ENCODE results near the gene PICALM.

The PICALM gene

DNA sequence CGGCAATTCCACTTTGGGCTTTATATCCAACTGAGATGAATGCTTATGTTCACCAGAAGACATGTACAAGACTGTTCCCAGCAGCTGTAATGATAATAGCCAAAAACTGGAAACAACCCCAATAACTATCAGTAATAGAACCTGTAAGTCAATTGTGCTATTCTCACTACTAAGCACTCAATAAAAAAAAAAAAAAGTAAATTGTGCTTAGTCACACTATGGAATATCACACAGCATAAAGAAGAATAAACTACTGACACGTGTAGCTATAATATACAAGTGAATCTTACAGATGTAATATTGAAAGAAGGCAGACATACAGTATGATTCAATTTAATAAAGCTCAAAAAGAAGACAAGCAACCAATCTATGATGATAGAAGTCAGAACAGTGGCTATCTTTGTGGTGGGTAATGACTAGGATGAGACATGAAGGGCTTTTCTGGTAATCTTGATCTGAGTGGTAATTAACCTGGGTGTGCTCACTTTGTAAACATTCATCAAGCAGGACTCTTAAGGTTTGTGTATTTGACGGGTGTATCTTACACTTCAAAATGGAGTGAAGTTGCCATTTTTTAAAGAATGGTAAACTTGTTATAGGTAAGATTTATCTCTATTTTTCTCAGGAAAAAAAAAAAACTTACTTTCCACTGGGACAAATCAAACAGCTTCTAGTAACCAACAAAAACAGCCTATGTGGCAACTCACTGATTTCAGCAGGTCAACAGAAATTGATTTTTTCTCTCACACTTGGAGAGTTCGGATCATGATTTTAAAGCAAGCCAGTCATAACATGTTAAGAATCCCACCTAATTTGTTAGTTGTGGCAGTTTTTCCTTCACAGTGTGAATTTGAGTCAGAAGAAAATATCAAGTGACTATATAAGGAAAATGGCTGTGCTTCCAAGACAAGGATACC is 129.5 kb downstream of the PICALM start:
- no peaks in the 10 kb centered on the region for H3K9me3 ChIP-seq (ENCODE audit: insufficient read depth, low read depth, low read length)
- no peaks in the 10 kb centered on the region for H3K9me2 ChIP-seq (replicated peaks; ENCODE audit: low read depth, low read length)
- H3K4me3 ChIP-seq (ENCODE audit: low read length, poor library complexity, severe bottlenecking), result no peak overlapping the region
- H3F3A ChIP-seq (ENCODE audit: low read depth), result no peaks in the 10 kb centered on the region
- H4K20me1 ChIP-seq (ENCODE audit: insufficient read depth, low read length, poor library complexity, severe bottlenecking), result no peaks in the 10 kb centered on the region
- H2AFZ ChIP-seq (ENCODE audit: low read length), result no peak overlapping the region
- no peaks in the 10 kb centered on the region for H3K27me3 ChIP-seq (ENCODE audit: insufficient read depth, low read length, poor library complexity, severe bottlenecking)
- H3K4me2 ChIP-seq (ENCODE audit: low read depth, low read length, poor library complexity, severe bottlenecking), result no peak overlapping the region
- TF ChIP-seq, protein P1, sequence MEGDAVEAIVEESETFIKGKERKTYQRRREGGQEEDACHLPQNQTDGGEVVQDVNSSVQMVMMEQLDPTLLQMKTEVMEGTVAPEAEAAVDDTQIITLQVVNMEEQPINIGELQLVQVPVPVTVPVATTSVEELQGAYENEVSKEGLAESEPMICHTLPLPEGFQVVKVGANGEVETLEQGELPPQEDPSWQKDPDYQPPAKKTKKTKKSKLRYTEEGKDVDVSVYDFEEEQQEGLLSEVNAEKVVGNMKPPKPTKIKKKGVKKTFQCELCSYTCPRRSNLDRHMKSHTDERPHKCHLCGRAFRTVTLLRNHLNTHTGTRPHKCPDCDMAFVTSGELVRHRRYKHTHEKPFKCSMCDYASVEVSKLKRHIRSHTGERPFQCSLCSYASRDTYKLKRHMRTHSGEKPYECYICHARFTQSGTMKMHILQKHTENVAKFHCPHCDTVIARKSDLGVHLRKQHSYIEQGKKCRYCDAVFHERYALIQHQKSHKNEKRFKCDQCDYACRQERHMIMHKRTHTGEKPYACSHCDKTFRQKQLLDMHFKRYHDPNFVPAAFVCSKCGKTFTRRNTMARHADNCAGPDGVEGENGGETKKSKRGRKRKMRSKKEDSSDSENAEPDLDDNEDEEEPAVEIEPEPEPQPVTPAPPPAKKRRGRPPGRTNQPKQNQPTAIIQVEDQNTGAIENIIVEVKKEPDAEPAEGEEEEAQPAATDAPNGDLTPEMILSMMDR (conservative IDR thresholded peaks at IDR 0.05; ENCODE audit: low read length), result no peak
- TF ChIP-seq EZH2phosphoT487 (IDR thresholded peaks at IDR 0.05; ENCODE audit: borderline replicate concordance), result no peak
- no peaks in the 10 kb centered on the region for H3K79me2 ChIP-seq (ENCODE audit: insufficient read depth, low read length)
- H3K36me3 ChIP-seq (ENCODE audit: insufficient read depth, low read length), result no peaks in the 10 kb centered on the region
- H3K9ac ChIP-seq (ENCODE audit: low read depth, low read length, poor library complexity, severe bottlenecking), result no peak overlapping the region
- no peaks in the 10 kb centered on the region for H3K4me1 ChIP-seq (ENCODE audit: insufficient read depth, low read length, poor library complexity, severe bottlenecking)

DNA sequence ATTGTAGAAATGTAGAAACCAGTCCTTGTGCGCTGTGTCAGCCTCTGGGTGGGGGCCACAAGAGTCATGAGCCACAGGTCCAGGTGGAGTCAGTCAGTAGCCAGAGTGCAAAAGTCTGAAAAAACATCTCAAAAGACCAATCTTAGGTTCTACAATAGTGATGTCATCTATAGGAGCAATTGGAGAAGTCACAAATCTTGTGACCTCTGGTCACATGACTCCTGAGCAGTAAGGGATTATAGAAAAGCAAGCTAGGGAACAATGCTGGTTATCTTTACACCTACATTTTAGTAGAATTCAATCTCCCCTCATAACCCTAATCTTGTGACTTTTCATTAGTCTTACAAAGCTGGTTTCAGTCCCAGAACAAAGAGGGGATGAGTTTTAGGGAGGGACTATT is 131.0 kb downstream of the PICALM start:
- H3K4me3 ChIP-seq (ENCODE audit: low read length, poor library complexity, severe bottlenecking), result no peak overlapping the region
- no peaks in the 10 kb centered on the region for H3K79me2 ChIP-seq (ENCODE audit: insufficient read depth, low read length)
- H2AFZ ChIP-seq (ENCODE audit: low read length), result no peak overlapping the region
- H4K20me1 ChIP-seq (ENCODE audit: insufficient read depth, low read length, poor library complexity, severe bottlenecking), result no peaks in the 10 kb centered on the region
- H3K9me2 ChIP-seq (replicated peaks; ENCODE audit: low read depth, low read length), result no peaks in the 10 kb centered on the region
- no peak overlapping the region for H3K9ac ChIP-seq (ENCODE audit: low read depth, low read length, poor library complexity, severe bottlenecking)
- no peak for TF ChIP-seq EZH2phosphoT487 (IDR thresholded peaks at IDR 0.05; ENCODE audit: borderline replicate concordance)
- TF ChIP-seq, protein P1 (conservative IDR thresholded peaks at IDR 0.05; ENCODE audit: low read length), result no peak
- no peaks in the 10 kb centered on the region for H3K4me1 ChIP-seq (ENCODE audit: insufficient read depth, low read length, poor library complexity, severe bottlenecking)
- no peaks in the 10 kb centered on the region for H3F3A ChIP-seq (ENCODE audit: low read depth)
- no peaks in the 10 kb centered on the region for H3K27me3 ChIP-seq (ENCODE audit: insufficient read depth, low read length, poor library complexity, severe bottlenecking)
- no peak overlapping the region for H3K4me2 ChIP-seq (ENCODE audit: low read depth, low read length, poor library complexity, severe bottlenecking)
- no peaks in the 10 kb centered on the region for H3K9me3 ChIP-seq (ENCODE audit: insufficient read depth, low read depth, low read length)
- H3K36me3 ChIP-seq (ENCODE audit: insufficient read depth, low read length), result no peaks in the 10 kb centered on the region

DNA sequence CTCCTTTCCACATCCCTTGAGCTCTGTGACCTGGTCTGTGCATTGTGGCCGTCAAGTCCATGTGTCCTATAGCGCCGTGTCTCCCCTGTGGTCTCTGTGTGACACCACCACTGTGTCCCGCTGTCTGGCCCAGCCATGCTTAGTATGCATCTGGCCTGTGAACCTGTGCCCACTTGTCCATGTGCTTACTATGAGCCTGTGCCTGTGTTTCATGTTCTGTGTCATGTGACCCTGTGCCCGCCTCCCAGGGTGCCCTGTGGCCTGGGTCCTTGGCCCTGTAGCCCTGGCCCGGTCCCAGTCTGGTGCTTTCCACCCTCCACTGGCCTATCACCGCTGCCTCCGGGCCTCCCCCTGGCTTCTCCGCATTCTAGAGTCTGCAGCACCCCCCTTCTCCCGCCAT is 133.1 kb downstream of the PICALM start:
- H3K9me2 ChIP-seq (replicated peaks; ENCODE audit: low read depth, low read length), result no peaks in the 10 kb centered on the region
- no peak overlapping the region for H3K4me3 ChIP-seq (ENCODE audit: low read length, poor library complexity, severe bottlenecking)
- TF ChIP-seq, protein P1 (conservative IDR thresholded peaks at IDR 0.05; ENCODE audit: low read length), result no peak
- TF ChIP-seq EZH2phosphoT487 (IDR thresholded peaks at IDR 0.05; ENCODE audit: borderline replicate concordance), result no peak
- H3K27me3 ChIP-seq (ENCODE audit: insufficient read depth, low read length, poor library complexity, severe bottlenecking), result no peaks in the 10 kb centered on the region
- H3K4me2 ChIP-seq (ENCODE audit: low read depth, low read length, poor library complexity, severe bottlenecking), result no peak overlapping the region
- no peak overlapping the region for H2AFZ ChIP-seq (ENCODE audit: low read length)
- H4K20me1 ChIP-seq (ENCODE audit: insufficient read depth, low read length, poor library complexity, severe bottlenecking), result no peaks in the 10 kb centered on the region
- H3K9me3 ChIP-seq (ENCODE audit: insufficient read depth, low read depth, low read length), result no peaks in the 10 kb centered on the region
- no peaks in the 10 kb centered on the region for H3K4me1 ChIP-seq (ENCODE audit: insufficient read depth, low read length, poor library complexity, severe bottlenecking)
- H3K36me3 ChIP-seq (ENCODE audit: insufficient read depth, low read length), result no peaks in the 10 kb centered on the region
- H3K9ac ChIP-seq (ENCODE audit: low read depth, low read length, poor library complexity, severe bottlenecking), result no peak overlapping the region
- H3K79me2 ChIP-seq (ENCODE audit: insufficient read depth, low read length), result no peaks in the 10 kb centered on the region
- H3F3A ChIP-seq (ENCODE audit: low read depth), result no peaks in the 10 kb centered on the region

Measured in Loucy (cell line).